Stimulated activated CD4-positive, alpha-beta T cell treated with anti-CD3 and anti-CD28 coated beads, Interleukin-15, amount 100 ng/mL, for 1 hour (primary cell): ENCODE results near the gene PTPRD.

ENCODE experiments used
- DNase-seq, 2 donors: peaks; one replicate each; pipeline ENCODE4 v3.0.0-alpha.2; 2020; ENCODE audit warnings: low read depth in 1 of 2, low spot score in 1 of 2

The PTPRD gene

DNA sequence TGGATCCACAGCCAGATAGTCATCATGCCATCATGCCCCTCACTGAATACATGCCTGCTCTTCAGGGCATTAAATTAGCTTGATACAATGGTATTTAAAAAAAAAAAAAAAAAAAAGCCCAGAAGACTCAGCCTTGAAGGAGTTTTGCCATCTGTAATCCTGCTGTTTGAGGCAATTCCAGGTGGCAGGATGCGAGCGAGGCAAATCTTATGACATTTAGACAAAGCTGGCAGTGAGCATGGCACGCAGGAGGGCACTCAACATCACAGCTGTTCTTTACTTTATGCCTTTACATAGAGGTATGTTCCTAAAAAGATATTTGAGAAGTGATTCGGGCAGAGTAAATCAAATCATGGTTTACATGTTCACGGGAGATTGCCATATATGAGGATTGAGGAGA, 2121.2 kb downstream of the PTPRD start:
- DNase-seq, result no peak

- DNase-seq, result no peak
Observed at GRCh38 chr9:8489835-8490234, 2123.0 kb downstream of the PTPRD start.

DNA sequence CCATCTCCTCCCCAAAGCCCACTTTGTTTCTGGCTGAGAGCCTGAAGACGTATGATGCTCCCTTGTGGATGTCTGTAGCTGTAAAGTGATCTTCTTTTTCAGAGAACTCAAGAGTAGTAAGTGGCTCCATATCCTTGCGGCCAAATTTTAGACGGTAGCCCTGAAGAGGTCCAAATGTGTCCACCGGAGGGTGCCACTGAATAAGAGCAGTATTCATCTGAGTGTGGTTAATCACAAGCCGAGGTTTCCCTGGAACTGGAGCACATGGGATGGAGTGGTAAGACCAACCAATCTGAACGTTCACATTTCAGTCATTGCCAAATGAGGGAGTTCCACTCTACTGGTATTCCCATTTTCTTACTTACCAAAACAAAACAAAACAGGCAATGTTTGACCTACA, 2126.7 kb downstream of the PTPRD start:
- DNase-seq, result no peak

- DNase-seq, result no peak
Observed at GRCh38 chr9:8484597-8485191, 2128.1 kb downstream of the PTPRD start.

DNA sequence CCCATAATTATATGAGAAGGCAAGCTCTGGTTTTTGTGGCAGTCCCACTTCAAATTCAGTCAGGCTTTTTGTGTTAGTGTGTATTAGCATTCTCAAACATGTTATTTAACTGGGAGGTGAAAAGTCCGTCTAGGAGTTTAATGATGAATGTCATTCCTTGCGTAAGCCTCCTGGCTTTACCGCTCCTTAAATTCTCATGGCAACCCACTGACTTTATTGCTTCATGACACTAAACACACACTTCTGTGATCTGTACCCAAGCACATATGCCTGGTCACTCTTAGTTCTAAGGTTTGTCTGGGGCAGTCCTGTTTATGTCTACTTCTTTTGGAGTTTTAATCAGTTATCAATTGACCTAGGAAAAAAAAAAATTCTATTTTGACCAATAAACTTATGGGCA, 2135.4 kb downstream of the PTPRD start:
- DNase-seq, result no peak

- no peak for DNase-seq
Observed at GRCh38 chr9:8474937-8475336, 2137.9 kb downstream of the PTPRD start.

GRCh38 chr9:8473244-8474020, 2139.4 kb downstream of the PTPRD start:
- no peak for DNase-seq

GRCh38 chr9:8468045-8468637, 2144.7 kb downstream of the PTPRD start:
- DNase-seq, result no peak

- no peak for DNase-seq
Observed at GRCh38 chr9:8457816-8458215, 2155.0 kb downstream of the PTPRD start.

DNA sequence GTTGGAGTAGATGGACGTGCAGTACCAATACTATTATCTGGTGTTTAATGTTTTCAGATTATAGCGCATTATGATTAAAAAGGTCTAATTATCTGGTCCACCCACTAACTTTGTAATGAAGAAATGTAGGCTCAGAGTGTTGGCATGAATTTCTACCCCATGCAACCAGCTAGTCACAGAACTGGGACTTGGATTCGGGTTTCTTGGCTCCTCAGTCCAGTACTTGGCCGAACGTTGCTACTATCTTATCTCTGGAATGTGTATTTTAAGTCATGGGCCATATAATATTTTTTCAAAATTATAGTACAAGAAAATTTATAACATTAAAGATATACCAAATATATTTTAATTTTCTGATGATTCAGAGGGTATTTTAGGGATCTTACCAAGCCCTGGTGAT, 2155.7 kb downstream of the PTPRD start:
- DNase-seq, result no peak

- DNase-seq, result no peak
Observed at GRCh38 chr9:8456344-8456743, 2156.5 kb downstream of the PTPRD start.

GRCh38 chr9:8450810-8451545, 2161.8 kb downstream of the PTPRD start:
- no peak for DNase-seq

DNA sequence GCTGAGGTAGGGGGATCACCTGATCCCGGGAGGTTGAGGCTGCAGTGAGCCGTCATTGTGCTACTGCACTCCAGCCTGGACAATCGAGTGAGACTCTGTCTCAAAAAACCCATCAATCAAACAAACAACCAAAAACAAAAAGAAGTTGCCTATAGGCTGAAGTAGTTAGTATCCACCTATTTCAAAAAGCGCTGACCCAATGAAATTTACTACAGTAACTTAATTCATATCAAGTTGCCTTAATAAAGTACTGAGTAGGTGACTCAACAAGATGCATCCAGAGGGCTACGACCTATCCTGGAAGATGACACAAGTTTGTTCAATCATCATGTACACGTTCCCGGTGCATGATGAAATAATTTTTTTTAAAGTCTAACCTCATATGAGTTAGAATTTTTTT, 2164.6 kb downstream of the PTPRD start:
- no peak for DNase-seq

GRCh38 chr9:8447601-8448000, 2165.2 kb downstream of the PTPRD start:
- DNase-seq, result no peak

DNA sequence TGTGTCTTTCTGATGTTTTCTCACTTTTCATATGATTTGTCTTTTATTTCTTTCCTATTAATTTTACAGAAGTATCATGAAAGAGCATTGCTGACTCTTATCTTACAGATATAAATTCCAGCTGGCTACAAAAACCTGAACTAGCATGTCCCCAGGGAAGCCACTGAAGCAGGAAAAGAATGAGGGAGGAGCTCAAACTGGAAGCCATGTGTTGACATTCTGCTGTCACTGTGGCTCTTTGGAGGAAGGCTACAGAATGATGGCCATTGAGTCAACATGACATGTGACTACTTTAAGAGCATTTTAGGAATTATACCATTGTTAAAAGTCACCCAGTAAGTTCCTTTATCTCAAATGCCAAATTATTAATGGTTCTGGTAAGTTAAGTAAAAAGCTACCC, 2174.9 kb downstream of the PTPRD start:
- no peak for DNase-seq

- DNase-seq, result no peak
Observed at GRCh38 chr9:8437259-8437658, 2175.5 kb downstream of the PTPRD start.

- no peak for DNase-seq
Observed at GRCh38 chr9:8436786-8437185, 2176.0 kb downstream of the PTPRD start.

DNA sequence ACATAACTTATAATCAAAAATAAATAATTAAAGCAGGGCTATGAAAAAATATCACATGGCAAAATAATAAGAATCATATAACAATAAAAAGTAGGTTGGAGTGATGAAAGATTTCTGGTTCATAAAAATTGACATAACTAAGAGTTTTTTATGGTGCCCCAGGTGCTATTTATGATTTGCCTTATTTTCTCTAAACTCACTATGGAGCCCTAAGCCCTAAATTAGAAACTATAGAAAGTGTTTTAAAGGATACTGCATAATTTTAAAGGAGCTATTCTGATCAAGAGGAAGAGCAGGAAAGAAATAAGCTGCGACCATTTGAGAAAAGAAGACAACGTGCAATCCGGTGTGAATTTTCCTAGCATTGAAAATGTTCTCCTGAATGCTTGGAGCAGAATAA, 2178.2 kb downstream of the PTPRD start:
- DNase-seq, result no peak

DNA sequence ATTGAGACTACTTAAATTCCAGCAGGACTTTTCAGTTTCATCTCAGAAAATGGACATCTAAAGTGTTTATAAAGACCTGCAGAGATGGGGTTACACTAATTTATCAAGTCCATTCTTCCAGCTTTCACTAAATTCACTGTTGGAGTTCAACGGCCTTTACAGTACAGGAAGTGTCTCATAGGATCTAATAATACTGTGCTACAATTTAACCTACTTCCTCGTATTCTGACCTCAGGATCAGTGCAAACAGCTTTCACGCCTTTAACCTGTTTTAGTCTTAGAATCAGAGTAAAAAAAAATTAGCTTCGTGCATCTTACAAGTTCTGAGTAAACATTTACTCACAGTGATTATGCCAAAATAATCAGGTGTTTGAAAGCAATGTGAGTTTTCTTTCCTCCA, 2180.6 kb downstream of the PTPRD start:
- no peak for DNase-seq

DNA sequence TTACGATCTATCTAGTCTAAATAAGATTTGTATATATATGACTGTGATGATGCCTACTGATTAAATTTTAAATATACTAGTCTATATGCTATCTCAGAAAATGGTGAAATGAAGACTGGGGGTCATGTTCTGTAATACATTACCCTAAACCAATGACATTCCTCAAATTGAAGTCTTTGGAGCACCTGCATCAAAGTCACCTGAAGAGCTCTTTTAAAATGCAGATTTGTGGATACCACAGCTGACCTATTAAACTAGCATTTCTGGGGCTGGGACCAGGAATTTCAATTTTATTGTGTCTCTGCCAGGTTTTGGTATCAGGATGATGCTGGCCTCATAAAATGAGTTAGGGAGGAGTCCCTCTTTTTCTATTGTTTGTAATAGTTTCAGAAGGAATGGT, 2181.3 kb downstream of the PTPRD start:
- no peak for DNase-seq

DNA sequence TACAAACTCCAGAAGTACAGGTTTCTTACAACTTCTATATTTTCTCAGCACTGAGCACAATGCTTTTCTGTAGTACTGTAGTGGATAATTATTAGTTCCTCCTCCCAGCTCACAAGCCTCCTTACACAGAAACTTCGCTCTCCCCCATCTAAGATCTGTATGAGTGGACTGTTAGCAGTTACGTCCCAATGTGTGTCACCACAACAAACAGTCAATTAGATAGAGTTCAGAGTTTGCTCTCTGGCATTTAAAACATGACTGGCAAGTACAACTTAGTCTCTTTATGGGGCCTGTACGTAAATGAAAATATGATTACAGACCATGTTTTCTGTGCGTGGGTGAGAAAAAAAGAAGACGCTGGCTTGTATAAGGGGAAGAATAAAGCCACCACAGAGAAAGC, 2181.9 kb downstream of the PTPRD start:
- DNase-seq, result no peak

GRCh38 chr9:8429768-8430167, 2183.0 kb downstream of the PTPRD start:
- DNase-seq, result no peak
